CD4-positive, alpha-beta T cell treated with Interleukin-12 subunit alpha and Interleukin-12 subunit beta, for 1 hour (primary cell): ENCODE results near the gene C15orf40.

Experiments used
- DNase-seq: peaks from one replicate; pipeline ENCODE4 v3.0.0-alpha.2; 2020

The C15orf40 gene

GRCh38 chr15:82992436-82992998 is 18.9 kb downstream of the C15orf40 start:
- DNase-seq, result no peak

GRCh38 chr15:82986442-82986780 is 25.0 kb downstream of the C15orf40 start:
- peak; percentile 42 for DNase-seq

GRCh38 chr15:82985688-82986441 is 25.6 kb downstream of the C15orf40 start, which contains the start of gene RAMAC:
Gene RAMAC, plus strand, starts transcription at chr15:82986210. Its CDS starts 2,809 bp downstream, at chr15:82989019.
- DNase-seq, result peak; percentile 94

GRCh38 chr15:82980981-82981380 is 30.5 kb downstream of the C15orf40 start:
- DNase-seq, result no peak

- no peak for DNase-seq
Observed at GRCh38 chr15:82979726-82980125, 31.7 kb downstream of the C15orf40 start.

GRCh38 chr15:82978438-82978837 is 33.0 kb downstream of the C15orf40 start:
- DNase-seq, result no peak

GRCh38 chr15:82977076-82977475 is 34.4 kb downstream of the C15orf40 start:
- DNase-seq, result no peak

- no peak for DNase-seq
Observed at GRCh38 chr15:82972990-82973389, 38.4 kb downstream of the C15orf40 start.

- DNase-seq, result no peak
Observed at GRCh38 chr15:82971218-82971984, 40.0 kb downstream of the C15orf40 start.

GRCh38 chr15:82970696-82971095 is 40.7 kb downstream of the C15orf40 start:
- no peak for DNase-seq

GRCh38 chr15:82970078-82970686 is 41.3 kb downstream of the C15orf40 start:
- DNase-seq, result no peak

- no peak for DNase-seq
Observed at GRCh38 chr15:82969353-82969752, 42.1 kb downstream of the C15orf40 start.

- DNase-seq, result no peak
Observed at GRCh38 chr15:82968066-82968465, 43.4 kb downstream of the C15orf40 start.

GRCh38 chr15:82966671-82967071 is 44.8 kb downstream of the C15orf40 start:
- DNase-seq, result no peak

- DNase-seq, result no peak
Observed at GRCh38 chr15:82964890-82965289, 46.5 kb downstream of the C15orf40 start.

- DNase-seq, result no peak
Observed at GRCh38 chr15:82963471-82964341, 47.7 kb downstream of the C15orf40 start.

GRCh38 chr15:82960766-82961165 is 50.7 kb downstream of the C15orf40 start:
- DNase-seq, result no peak

- no peak for DNase-seq
Observed at GRCh38 chr15:82959423-82959822, 52.0 kb downstream of the C15orf40 start.

- DNase-seq, result no peak
Observed at GRCh38 chr15:82958638-82959037, 52.8 kb downstream of the C15orf40 start.

- DNase-seq, result no peak
Observed at GRCh38 chr15:82952158-82953081, 59.0 kb downstream of the C15orf40 start, which contains the start of gene HOMER2. Gene HOMER2, minus strand, starts transcription at chr15:82952720. Its CDS starts 185 bp downstream, at chr15:82952535.

GRCh38 chr15:82951472-82952157 is 59.8 kb downstream of the C15orf40 start:
- no peak for DNase-seq
